Measurements from ENCODE around the gene HSD3B7.
A peak's percentile ranks its signal among the peaks of the same experiment; 100 is the strongest.

HSD3B7 gene

DNA sequence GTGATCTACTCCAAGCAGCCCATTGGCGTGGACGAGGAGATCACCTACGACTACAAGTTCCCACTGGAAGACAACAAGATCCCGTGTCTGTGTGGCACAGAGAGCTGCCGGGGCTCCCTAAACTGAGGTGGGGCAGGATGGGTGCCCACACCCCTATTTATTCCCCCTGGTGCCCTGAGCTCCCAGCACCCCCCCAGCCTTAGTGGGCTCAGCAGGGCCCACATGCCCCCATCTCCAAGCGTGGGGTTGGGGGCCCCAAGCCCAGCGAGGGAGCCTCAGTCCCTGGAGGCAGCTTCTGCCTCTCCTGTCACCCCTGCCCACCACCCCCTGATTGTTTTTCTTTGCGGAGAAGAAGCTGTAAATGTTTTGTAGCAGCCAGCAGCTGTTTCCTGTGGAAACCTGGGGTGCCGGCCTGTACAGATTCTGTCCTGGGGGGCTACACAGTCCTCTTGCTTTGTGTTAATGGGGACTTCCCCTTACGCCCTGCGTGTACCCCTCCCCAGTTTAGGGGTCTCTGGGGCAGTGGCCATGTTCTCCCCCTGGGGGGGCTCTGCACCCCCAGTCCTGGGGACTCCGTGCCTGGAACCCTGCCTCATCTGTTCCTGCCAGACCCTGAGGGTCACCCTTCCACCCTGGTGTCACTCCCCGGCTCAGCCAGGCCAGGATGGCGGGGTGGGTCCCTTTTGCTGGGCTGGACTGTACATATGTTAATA lies 953 bp upstream of the HSD3B7 start:
- no peak for DNase-seq

DNA sequence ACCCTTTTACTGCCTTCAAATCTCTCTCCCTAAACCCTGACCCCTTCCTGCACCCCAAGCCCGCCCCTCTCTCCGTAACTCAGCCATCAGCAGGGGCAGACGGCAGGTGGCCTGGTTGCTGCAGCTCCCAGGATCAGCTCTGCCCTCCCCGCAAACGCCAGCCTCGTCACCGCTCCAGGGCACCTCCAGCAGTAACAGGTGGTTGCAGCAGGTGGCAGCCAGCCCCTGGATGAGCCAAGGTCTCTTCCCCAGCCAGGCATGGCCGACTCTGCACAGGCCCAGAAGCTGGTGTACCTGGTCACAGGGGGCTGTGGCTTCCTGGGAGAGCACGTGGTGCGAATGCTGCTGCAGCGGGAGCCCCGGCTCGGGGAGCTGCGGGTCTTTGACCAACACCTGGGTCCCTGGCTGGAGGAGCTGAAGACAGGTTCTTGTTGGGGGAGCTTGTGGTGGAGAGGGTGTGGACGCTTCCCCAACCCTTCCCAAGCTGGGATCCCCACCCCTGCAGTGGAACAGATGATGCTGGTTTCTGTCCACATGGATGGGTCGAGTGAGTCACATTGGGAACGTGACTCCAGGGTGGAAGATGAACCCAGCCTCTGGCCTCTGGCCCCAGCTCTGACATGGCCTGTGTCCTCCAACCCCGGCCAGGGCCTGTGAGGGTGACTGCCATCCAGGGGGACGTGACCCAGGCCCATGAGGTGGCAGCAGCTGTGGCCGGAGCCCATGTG lies 558 bp downstream of the HSD3B7 start:
- peak; percentile 55 to 85 for DNase-seq

DNA sequence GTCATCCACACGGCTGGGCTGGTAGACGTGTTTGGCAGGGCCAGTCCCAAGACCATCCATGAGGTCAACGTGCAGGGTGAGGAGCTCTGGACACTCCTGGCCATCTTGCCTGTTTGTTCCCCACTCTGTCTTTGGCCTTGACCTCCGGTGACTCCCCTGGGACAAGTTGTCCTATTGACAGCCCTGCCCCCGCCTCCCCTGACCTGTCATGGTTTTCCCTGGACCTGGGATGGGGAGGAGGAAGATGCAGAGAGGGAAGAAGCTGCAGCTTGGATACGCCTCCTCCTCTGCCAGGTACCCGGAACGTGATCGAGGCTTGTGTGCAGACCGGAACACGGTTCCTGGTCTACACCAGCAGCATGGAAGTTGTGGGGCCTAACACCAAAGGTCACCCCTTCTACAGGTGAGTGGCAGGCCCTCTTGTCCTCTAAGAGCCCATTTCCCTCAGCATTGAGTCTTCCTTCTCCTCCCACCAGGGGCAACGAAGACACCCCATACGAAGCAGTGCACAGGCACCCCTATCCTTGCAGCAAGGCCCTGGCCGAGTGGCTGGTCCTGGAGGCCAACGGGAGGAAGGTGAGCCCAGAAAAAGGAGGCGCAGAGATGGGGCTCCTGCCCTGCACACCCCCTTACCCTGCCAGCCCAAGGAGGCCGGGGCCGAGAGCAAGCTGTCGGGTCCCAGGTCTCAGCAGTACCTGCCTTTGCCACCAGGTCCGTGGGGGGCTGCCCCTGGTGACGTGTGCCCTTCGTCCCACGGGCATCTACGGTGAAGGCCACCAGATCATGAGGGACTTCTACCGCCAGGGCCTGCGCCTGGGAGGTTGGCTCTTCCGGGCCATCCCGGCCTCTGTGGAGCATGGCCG lies 1.4 kb downstream of the HSD3B7 start:
- DNase-seq = no peak

DNA sequence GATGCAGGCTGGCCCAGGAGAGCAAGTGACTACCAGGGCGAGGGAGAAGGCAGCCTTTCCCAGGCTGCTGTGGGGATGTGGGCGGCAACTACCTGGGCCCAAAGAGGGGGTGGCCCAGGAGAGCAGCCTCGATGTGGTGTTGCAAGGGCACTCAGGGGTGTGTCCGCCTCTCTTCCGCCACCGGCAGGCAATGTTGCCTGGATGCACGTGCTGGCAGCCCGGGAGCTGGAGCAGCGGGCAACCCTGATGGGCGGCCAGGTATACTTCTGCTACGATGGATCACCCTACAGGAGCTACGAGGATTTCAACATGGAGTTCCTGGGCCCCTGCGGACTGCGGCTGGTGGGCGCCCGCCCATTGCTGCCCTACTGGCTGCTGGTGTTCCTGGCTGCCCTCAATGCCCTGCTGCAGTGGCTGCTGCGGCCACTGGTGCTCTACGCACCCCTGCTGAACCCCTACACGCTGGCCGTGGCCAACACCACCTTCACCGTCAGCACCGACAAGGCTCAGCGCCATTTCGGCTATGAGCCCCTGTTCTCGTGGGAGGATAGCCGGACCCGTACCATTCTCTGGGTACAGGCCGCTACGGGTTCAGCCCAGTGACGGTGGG lies 2.7 kb downstream of the HSD3B7 start:
- DNase-seq = no peak

DNA sequence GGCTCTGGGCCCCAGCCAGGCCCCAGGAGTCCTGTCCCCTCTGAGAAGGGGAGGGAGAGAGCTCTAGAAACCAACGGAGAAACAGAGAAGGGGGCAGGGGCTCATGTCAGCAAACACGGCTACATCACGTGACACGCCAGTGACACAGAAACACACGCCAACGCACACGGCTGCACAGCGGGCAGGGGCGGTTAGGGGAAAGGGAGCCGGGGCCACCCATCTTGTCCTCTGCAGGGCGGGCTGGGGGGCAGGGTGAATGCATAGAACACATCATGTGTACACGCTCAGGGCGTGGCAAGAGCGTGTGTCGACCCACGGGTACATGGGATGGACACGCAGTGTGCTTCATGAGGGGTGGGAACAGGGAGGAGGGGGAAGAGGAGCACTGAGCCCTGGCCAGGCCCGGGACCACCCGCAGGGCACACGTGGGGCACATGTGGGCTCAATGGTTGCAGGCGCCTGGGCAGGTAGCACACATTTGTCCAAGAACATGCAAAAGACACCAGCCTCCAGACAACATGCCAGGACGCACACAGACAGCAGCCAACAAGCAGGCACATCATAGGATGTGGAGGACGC lies 4.6 kb downstream of the HSD3B7 start:
- no peak for DNase-seq

DNA sequence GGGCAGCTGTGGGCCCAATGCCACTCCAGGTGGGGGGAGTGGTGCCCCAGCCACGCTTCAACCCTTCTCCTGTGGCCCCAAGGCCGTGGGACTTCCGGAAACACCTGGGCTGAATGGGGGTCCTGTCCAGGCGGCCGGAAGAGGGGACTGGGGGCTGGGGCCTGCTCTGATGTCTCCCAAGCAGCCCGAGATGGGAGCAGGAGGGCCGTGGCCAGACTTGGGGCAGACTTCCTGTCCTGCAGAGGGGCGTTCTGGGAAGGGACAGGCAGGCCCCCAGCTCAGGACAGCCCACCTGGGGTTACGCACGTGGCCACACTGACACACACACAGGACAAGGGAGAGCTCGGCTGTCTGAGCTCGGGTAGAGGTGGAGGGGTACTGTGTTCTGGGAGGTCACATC lies 5.1 kb downstream of the HSD3B7 start:
- DNase-seq = no peak

DNA sequence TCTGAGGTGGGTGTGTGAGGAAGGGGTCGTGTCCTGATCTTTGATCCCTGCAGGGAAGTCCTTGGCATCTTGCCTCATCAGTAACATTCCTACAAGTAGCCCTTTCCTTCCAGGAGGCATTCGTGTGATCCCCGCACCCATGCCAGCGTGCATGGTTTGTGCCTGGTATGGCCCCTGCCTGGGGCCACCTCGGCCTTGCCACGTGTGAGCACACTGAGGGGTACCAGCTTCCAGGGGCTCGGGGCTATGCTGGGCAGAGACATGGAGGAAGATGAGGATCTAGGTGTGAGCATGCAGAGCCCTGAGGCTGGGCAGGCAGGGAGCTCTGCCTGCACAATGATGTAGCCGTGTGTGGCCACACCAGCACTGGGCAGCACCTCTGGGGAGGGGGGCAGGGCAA lies 6.0 kb downstream of the HSD3B7 start:
- no peak for DNase-seq

DNA sequence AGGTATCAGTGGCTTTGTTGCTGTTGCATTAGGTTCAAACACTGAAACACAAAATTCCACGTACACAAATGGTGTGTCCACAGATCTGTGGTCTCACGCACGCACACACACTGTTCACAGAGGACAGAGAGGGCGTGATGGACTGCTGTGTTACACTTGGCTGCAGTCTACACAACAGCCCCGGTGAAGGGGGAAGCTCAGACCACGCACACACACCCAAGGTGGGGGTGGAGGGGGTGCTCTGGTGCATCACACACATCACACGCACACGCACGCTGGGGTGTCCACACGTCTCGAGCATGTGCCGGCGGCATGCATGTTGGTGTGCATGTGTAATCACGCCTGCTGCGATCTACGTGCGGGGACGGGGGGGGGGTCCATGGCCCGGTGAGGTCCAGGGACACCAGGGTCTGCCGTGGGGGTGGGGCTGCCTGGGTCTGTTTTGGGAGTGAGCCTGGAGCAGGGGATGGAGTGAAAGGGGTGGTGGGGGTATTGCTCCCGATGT lies 7.3 kb downstream of the HSD3B7 start:
- DNase-seq = no peak

DNA sequence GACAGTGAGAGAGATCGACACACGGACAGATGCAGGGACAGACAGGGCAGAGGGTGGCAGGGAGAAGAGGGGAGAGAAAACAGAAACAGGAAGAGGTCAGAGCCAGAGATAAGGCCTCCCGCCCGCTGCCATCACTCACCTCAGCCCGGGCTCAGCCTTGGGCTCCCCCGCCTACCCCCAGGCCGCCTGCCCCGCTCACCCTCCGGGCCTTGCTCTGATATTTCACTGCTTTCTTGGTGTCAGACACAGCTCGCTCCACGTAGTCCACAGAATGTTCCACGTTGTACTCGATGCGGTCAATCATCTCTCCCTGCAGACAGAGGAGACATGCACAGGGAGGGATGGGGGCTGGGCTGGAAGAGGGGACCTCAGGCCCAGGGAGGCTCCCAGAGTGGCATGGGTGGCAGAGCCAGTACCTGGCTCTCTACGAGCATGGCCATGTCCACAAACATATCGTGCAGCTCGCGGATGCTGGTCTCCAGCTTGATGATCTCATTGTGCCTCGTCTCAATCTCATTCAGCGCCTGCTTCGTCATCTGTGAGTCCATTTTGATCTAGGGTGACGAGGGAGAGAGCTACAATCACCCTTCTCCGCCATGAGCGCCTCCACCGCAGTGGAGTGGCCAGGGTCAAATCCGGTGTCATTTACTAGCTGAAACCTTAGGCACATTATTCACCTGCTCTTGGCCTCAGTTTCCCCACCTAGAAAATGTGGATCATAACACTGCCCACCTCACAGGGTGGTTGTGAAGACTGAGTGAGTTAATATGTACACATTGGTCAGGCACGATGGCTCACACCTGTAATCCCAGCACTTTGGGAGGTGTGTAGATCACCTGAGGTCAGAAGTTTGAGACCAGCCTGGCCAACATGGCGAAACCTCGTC lies 8.2 kb downstream of the HSD3B7 start:
- DNase-seq = no peak

DNA sequence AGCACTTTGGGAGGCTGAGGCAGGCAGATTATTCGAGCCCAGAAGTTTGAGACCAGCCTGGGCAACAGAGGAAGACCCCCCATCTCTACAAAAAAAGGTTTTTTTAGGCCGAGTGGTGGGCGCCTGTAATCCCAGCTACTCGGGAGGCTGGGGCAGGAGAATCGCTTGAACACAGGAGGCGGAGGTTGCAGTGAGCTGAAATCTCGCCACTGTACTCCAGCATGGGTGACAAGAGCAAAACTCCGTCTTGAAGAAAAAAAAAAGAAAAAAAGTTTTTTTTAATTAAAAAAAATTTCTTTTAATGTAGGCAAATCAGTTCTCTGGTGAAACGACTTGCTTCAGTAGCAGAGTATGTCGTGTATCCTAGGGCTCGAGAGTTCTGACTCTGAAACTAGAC lies 10.9 kb downstream of the HSD3B7 start:
- DNase-seq = no peak

DNA sequence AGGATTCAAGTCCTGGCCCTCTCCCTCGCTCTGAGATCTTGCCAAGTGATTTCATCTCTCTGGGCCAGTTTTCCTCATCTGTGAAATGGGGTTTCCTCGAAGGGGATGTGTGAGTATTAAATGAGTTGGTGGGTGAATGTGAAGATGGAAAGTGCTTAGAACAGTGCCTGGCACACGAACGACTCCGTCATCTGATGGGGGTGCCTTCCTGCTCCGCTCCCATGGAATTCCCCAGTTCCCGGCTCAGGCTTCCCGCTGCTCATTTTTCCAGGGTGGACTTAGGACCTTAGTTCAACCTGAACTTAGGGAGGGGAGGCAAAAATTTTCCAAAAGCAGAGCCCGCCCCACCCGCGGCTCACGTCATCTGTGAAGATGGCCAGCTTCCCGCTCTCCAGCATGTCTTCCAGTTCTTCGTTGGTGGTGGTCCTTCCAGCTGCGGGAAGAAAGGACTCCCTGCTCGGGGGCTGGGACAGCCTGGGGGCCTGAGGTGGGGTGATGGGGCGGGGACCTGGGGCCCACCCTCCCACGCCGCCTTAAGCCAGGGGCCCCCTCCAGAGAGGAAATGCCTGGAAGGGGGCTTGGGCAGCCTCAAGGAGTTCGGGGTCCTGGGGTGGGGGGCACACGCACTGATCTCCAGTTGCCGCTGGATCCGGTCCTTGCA lies 11.4 kb downstream of the HSD3B7 start:
- DNase-seq = peak in 1 of 2 experiments; percentile 21

DNA sequence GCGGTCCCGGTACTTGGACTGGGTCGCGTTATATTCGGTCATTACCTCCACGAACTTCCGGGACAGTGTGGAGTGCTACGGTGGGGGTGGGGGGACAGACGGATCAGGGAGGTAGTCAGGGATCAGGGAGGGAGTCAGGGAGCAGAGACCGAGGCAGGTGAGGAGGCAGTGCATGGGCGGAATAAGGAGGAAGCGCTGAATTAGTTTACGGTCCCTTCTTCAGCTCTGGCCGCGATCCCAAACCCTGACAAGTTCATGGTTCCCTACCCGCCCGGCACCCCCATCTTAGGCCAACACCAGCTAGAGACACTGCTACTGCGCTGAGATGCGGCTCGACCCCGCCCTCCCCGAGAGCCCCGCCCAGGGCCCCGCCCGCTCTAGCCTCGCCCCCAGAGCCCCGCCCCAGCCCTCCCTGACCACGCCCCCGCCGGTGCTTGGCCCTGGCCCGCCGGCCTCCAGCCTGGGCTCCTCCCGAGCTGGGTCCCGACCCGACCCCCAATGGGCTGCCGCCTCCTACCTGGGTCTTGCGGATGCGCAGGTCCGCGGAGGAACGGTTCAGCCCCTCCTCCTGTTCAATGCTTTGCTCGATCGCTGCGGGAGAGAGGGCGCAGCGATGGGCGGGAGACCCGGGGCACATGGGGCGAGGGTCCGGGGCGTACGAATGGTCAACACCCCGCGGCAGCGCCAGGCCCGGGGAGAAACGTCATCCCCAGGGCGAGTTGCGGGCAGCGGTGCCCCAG lies 12.1 kb downstream of the HSD3B7 start:
- DNase-seq = peak in 1 of 2 experiments; percentile 67

DNA sequence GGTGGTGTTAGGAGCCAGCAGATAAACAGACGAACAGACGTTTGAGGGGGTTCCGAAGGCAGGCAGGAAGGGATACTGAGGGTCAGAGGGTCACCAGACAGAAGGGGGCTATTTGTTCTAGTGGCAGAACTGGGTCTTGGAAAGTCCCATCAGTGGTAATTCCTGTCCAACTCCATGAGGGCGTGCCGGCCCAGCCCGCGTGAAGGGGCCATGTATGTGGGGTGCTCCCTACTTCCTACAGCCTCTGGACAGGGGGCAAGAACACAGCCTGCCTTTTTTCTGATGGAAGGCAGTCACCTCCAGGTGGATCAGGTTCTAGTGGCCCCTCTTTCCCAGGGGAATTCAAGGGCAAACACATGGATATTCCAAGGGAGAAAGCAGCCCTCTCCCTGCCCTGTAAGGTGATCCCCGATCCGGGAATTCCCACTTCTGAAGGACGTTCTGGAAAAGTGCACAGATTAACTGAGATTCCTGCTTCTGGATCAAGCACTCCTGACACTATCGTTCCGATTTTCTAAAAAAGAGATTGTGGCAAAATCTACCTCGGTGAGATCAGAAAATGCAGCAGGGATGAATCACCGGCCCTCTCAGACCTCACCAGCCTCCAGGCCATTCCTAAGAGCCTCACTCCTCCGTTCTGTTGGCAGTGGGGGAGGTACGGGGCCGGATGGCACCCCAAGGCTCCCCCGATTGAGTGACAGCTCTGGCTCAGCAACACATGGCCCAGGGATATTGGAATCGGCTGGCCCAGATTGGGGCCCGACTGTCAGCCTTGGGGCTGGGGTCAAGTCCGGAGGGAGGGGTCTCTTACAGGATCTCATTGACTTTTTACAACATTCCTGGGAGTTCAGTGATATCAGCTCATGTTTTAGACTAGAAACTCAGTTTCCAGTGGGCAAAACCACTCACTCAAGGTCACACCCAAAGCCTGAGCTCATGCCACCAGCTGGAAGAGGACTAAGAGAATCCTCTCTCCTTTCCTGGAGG lies 13.0 kb downstream of the HSD3B7 start:
- DNase-seq = peak in 1 of 2 experiments; percentile 27

DNA sequence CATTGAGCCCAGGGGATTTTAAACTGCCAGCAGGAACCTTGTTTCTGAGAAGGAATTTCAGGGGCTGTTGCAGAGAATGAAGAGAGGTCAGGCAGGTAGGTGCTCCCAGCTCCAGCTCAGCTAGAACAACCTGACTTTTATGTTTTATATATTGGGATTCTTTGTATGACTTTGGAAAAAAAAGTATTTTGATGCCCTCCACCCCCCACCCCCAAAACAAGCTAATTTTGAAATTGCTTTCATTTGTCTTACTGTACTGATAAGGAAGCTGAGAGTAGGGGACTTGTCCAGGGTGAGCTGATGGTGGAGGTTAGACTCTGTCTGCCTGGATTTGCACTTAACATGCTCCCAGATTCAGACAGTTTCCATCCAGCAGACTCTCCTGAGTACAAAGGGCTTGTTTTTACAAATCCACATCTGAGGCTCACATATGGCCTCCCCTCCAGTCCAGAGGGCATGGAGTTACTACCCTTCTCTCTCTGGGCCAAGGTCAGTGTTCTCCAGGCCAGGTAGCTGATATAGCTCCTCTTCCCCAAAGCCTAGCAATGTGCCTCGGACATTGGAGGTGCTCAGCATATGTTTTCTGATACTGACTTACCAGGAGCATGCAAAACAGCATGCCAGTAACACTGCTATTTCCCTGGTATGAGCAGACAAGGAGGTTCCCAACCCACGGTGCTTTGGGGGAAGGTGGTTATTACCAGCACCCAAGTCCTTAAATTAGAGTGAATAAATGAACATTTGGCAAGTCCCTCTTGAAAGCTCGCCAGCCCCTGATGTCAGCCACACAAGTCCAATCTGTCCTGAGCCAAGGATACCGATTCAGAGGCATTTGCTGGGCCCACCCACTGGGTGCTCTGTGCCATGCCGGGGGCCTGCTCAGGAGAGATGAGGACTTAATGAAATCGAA lies 14.1 kb downstream of the HSD3B7 start:
- DNase-seq = peak in 1 of 2 experiments; percentile 18

DNA sequence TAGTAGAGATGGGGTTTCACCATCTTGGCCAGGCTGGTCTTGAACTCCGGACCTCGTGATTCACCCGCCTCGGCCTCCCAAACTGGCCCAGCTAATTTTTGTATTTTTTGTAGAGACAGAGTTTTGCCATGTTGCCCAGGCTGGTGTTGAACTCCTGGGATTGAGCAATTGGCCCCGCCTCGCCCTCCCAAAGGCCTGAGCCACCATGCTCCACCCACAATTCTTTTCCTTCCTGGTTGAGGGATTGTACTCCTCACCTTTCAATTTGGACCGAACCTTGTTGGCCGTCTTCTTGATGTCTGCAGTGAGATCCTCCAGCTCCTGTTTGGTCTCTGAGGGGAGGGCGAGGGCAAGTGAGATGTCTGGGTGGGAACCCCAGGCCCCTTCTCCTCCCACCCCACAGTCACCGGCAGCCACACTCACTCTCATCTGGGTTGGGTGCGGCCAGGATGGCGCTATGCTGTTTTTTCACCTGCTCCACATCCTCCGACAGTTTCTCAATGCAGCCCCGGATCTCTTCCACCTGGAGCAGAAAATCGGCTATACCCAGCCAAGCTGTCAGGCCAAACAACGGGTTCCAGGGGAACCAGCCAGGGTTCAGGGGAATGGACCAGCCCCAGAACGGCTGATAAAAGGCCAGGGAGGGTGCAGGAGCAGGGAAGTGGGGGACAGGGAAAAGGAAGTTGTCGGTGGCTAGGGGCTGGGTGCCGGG lies 15.8 kb downstream of the HSD3B7 start:
- no peak for DNase-seq

DNA sequence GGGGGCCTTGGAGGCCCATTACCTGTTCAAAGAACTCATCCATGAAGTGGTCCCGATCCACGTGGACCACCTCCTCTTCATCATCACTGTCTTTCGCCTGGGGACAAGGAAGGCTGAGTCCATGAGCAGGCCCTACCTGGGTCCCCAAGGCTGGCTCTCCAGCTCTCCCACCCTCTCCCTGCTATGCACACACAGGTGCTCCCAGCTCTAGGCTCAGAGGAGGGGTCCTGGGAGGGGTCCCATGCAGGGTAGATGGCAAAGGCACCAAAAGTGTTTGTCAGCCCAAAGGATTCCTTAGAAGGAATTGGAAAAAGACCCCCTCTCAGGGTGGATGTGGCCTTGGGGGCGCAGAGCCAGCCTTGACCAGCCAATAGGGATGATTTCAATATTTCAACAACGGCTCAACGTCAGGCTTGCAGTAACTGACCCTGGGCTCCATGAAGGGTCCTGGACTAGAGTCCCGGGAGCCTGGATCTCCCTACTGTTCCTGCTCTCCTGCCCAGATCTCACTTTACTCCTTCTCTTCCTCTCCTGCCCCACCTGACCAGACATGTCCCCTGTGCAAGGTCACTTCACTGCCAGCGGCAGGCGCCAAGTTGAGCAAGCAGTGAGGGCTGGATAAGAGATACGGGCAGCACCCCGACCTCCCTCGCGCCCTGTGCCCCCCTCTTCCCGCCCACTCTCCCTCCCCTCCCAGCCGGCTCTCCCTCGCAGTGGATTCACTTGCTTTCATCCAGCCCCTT lies 16.7 kb downstream of the HSD3B7 start:
- DNase-seq = no peak

Data from NCI-H526 (cell line).